Measurements from ENCODE around the gene SCN2B. TPM values are rescaled to one million over a fixed set of nuclear protein-coding genes. Genes with fewer than 3 reads are reported as not detected.

The SCN2B gene
- total RNA-seq, 2 experiments from 2014 or later = not detected

DNA sequence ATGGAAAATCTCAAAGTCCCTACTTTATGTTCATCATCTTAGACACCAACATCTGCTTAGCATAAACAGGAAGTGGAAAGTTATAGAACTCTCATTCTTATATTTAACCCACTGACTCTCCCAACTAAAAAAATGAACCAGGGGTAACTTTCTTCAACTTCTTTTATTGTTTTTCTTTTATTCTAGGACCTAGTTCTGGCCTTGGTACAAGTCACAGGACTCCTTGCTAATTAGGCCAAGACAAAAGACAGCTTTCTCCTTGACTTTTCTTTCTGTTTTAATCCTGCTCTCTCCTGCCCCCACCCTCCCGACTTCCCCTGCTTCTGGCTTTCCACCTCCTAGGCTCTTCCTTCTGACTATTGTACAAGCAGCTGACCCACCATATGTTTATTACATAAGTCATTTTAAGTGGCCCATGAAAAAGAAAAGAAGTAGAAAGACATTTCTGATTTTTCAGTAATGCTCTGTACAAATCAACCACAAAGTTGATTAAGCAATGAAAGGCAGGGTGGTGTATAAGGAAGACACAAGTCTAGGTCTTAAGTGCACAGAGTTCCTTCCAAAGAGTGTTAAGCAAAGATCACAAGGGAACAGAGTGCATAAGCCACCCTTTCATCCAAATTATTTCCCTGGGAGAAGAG, 30.1 kb upstream of the SCN2B start:
- peak overlapping the region; percentile 24 for H3K4me3 Mint-ChIP-seq
- TF ChIP-seq, protein P1, sequence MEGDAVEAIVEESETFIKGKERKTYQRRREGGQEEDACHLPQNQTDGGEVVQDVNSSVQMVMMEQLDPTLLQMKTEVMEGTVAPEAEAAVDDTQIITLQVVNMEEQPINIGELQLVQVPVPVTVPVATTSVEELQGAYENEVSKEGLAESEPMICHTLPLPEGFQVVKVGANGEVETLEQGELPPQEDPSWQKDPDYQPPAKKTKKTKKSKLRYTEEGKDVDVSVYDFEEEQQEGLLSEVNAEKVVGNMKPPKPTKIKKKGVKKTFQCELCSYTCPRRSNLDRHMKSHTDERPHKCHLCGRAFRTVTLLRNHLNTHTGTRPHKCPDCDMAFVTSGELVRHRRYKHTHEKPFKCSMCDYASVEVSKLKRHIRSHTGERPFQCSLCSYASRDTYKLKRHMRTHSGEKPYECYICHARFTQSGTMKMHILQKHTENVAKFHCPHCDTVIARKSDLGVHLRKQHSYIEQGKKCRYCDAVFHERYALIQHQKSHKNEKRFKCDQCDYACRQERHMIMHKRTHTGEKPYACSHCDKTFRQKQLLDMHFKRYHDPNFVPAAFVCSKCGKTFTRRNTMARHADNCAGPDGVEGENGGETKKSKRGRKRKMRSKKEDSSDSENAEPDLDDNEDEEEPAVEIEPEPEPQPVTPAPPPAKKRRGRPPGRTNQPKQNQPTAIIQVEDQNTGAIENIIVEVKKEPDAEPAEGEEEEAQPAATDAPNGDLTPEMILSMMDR (IDR thresholded peaks at IDR 0.05) = no peak
- POLR2A ChIA-PET = interaction anchor here (0.6 to 5.9 kb wide), 6 partner anchors 12 to 76 kb away, joined by 3 to 326 read pairs (median 4); partner anchors contain the start of gene JAML
- DNase-seq = no peak
- CTCF ChIA-PET = interaction anchor here (0.8 to 2.5 kb wide), 3 partner anchors 8 to 35 kb away, joined by 3 to 8 read pairs (median 6); no protein-coding TSS in a partner anchor
- intact Hi-C loops (cut with micrococcal nuclease) = no loop called here
- no peaks in the 10 kb centered on the region for H3K9me3 Mint-ChIP-seq
- H3K27me3 Mint-ChIP-seq = no peaks in the 10 kb centered on the region
- H3K27ac Mint-ChIP-seq = no peak overlapping the region
- no peak for ATAC-seq
- peaks cover 56% of the 10 kb centered on the region for H3K4me1 Mint-ChIP-seq (ENCODE audit: low read depth)
- peaks cover 45% of the 10 kb centered on the region for H3K36me3 Mint-ChIP-seq (ENCODE audit: low read depth)

DNA sequence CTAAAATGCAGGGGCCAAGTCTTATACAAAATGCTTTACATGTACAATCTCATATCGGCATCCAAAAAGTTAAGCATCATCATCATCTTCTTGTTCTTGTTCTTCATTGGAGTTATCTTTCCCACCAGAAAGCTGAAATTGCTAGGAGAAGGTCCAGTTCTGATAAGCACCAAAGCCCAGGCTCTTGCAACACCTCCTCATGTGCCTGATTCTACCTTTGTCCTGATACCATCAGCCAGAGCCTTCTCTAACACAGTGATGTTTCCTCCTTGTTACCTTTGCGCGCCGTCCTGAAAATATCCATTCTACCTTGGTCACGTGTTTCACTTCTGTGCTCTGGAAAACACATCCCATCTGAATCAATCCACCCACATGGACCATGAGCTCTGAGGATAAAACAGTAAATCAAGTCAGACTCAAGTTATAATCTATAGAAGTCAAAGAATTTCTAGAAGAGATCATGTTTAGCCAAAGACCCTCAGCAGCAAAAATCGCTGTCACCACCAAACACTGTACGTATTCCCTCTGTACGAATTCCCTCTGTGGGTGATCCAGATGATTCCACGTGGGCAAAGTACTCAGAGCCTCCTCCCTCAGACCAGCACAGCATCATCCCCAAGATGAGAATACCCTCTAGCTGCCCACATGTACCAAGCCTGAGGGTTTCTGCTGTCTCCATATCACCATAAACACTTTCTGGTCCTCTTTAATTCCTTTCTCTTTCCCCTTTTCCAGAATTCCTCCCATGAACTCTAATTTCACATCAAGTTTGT, 29.4 kb upstream of the SCN2B start:
- no peaks in the 10 kb centered on the region for H3K27me3 Mint-ChIP-seq
- CTCF ChIA-PET = interaction anchor here (1.2 to 2.5 kb wide), 4 partner anchors 9 to 34 kb away, joined by 3 to 8 read pairs (median 6); no protein-coding TSS in a partner anchor
- ATAC-seq (no peak), DNase-seq (peak; percentile 16)
- H3K27ac Mint-ChIP-seq = no peak overlapping the region
- H3K4me3 Mint-ChIP-seq = peak overlapping the region; percentile 24
- POLR2A ChIA-PET = interaction anchor here (0.9 to 5.9 kb wide), 7 partner anchors 13 to 77 kb away, joined by 3 to 326 read pairs (median 5); partner anchors contain the start of gene JAML
- H3K9me3 Mint-ChIP-seq = no peaks in the 10 kb centered on the region
- TF ChIP-seq, protein P1 (IDR thresholded peaks at IDR 0.05) = no peak
- peaks cover 51% of the 10 kb centered on the region for H3K4me1 Mint-ChIP-seq (ENCODE audit: low read depth)
- intact Hi-C loops (cut with micrococcal nuclease) = no loop called here
- H3K36me3 Mint-ChIP-seq (ENCODE audit: low read depth) = peaks cover 38% of the 10 kb centered on the region

DNA sequence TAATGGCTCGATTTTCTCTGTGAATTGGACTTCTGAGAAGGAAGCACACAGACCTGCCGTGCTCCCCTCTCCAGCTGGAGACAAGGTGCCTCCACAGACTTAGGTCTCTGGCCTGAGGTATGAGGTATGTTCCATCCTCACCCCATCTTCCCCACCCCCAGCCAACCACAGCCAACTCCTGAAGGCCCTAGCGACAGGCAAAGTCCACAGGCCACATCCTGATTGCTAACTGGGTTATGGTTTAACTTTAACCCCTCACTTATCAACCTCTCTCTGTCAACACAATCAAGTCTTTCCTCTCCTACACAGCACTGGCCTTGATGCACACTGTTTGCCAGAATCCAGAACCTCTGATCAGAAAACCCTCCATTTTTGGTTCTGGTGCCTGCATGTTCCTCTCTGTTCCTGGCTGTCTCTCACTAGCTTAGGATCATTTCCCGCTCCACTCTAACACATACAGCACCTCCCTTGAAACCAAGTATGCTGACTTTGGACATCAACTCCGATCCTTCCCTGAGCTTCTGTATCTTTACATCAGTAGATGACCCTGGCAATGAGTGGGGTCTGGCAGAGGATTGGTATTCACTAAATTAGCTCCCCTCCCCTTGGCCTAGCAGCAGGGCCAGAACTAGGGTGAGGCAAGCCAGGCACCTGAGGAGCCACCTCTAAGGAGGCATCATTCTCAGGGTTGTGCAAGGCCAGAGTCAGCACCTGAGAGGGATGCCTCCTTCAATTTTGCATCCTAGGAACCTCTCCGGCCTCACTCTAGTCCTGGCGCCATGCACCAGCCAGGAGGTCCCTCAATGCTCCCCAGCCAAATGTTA, 26.4 kb upstream of the SCN2B start:
- no peaks in the 10 kb centered on the region for H3K27me3 Mint-ChIP-seq
- CTCF ChIA-PET = interaction anchor here (0.8 to 2.8 kb wide), 15 partner anchors 9 to 92 kb away, joined by 3 to 17 read pairs (median 5); partner anchors contain the start of genes JAML, MPZL2 and MPZL3
- intact Hi-C loops (cut with micrococcal nuclease) = loop anchor here (5.0 kb wide), 4 partner anchors 34 to 139 kb away; partner anchors contain the start of genes CD3D and CD3G
- POLR2A ChIA-PET = interaction anchor here (0.8 to 5.9 kb wide), 23 partner anchors 16 to 233 kb away, joined by 3 to 326 read pairs (median 4); partner anchors contain the start of genes CD3D, JAML, KMT2A and MPZL3
- H3K4me1 Mint-ChIP-seq (ENCODE audit: low read depth) = peaks cover 55% of the 10 kb centered on the region
- DNase-seq = peak; percentile 90
- TF ChIP-seq, protein P1 (IDR thresholded peaks at IDR 0.05) = no peak
- H3K4me3 Mint-ChIP-seq = no peak overlapping the region
- ATAC-seq = peak; percentile 41
- peaks cover 28% of the 10 kb centered on the region for H3K36me3 Mint-ChIP-seq (ENCODE audit: low read depth)
- H3K27ac Mint-ChIP-seq = no peak overlapping the region
- H3K9me3 Mint-ChIP-seq = no peaks in the 10 kb centered on the region

DNA sequence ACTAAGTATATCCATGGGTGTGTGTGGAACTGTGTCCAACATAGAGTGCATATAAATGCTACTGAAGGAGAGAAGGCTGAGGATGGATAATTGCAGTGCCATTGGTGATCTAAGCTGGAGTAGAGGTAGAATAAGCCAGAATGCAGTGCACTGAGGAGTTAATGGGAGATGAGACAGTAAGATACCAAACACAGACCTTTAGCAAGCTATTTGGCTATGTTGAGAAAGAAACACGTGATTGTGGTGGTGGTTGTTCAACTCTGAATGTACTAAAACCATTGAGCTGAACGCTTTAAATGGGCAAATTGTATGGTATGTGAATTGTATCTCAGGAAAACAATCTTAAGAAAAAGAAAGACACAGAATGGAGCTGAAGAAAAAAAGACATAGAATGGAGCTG, 25.5 kb upstream of the SCN2B start:
- Mint-ChIP-seq H3K4me1 (ENCODE audit: low read depth) (peaks cover 48% of the 10 kb centered on the region), H3K27me3 (no peaks in the 10 kb centered on the region), H3K27ac (no peak overlapping the region), H3K36me3 (ENCODE audit: low read depth) (peaks cover 27% of the 10 kb centered on the region), H3K4me3 (no peak overlapping the region), H3K9me3 (no peaks in the 10 kb centered on the region)
- intact Hi-C loops (cut with micrococcal nuclease) = loop anchor here (1.0 to 5.0 kb wide), 6 partner anchors 15 to 140 kb away; partner anchors contain the start of genes CD3D, CD3G and JAML
- no peak for ATAC-seq
- ChIA-PET CTCF (interaction anchor here (0.8 to 2.8 kb wide), 14 partner anchors 9 to 93 kb away, joined by 3 to 17 read pairs (median 6); partner anchors contain the start of genes JAML, MPZL2 and MPZL3), POLR2A (interaction anchor here (0.8 to 5.9 kb wide), 23 partner anchors 17 to 234 kb away, joined by 3 to 326 read pairs (median 4); partner anchors contain the start of genes CD3D, JAML, KMT2A and MPZL3)
- TF ChIP-seq, protein P1 (IDR thresholded peaks at IDR 0.05) = no peak
- DNase-seq = no peak
